Esophagus squamous epithelium (tissue), 5 donors: ENCODE results near the gene WDFY1. TPM values are rescaled to one million over a fixed set of nuclear protein-coding genes. Genes with fewer than 3 reads are reported as not detected.

Source experiments
- DNase-seq: peaks from one replicate; lab custom pipeline; 2025; lab: John Stamatoyannopoulos, UW
- H3K27ac ChIP-seq, 4 donors: fragments of 200-600 bp; sonication (generic); one replicate each; pipeline ENCODE4 v1.5.1; 2016 to 2019; ENCODE audit warnings: mild to moderate bottlenecking in 1 of 4
- H3K27me3 ChIP-seq, 4 donors: fragments of 200-600 bp; sonication (generic); 1 replicate in 3 of 4; 2 replicates in 1 of 4; pipeline versions ENCODE4 v1.5.1 to v1.6.0; 2017 to 2021; ENCODE audit warnings: antibody characterized with exemption in 1 of 4
- H3K36me3 ChIP-seq, 3 donors: fragments of 200-600 bp; sonication (generic); one replicate each; pipeline ENCODE4 v1.5.1; 2016 to 2019
- H3K4me1 ChIP-seq, 3 donors: fragments of 200-600 bp; sonication (generic); one replicate each; pipeline ENCODE4 v1.5.1; 2017 to 2019
- H3K4me3 ChIP-seq, 4 donors: fragments of 200-600 bp; sonication (generic); 1 replicate in 3 of 4; 2 replicates in 1 of 4; pipeline ENCODE4 v1.5.1; 2016 to 2019; ENCODE audit warnings: mild to moderate bottlenecking in 2 of 4, moderate library complexity in 1 of 4
- H3K9me3 ChIP-seq, 3 donors: fragments of 200-600 bp; sonication (generic); one replicate each; pipeline ENCODE4 v1.5.1; 2016 to 2019
- POLR2A ChIP-seq, 4 donors: fragments of 450-650 bp; IDR thresholded peaks; one replicate each; pipeline ENCODE4 v1.6.1; 2017; ENCODE audit warnings: antibody characterized with exemption in 4 of 4, mild to moderate bottlenecking in 4 of 4, moderate library complexity in 3 of 4
- WGBS, 2 donors: methylation state at CpG; one replicate each; pipeline ENCODE4 v1.1.5; 2018; 5-methylcytosine and 5-hydroxymethylcytosine counted together
- intact Hi-C: fragments of 100-400 bp; cut with DNase I; formaldehyde crosslinking; loops from one replicate; pipeline ENCODE4 v1.15.0; 2022
- total RNA-seq, 4 donors: library from RNA; depleted of rRNA; stranded (reverse); fragments of >200 nt; gene quantifications; one replicate each; pipeline ENCODE4 v1.1.0, GENCODE V29; 2016
- TF ChIP-seq, protein P1 (sequence below), 6 experiments: fragments of 450-650 bp in 4 of 6; fragments of 200-600 bp in 2 of 6; sonication (generic) in 2 of 6; IDR thresholded peaks; one replicate each; pipeline ENCODE4 v1.5.1; 2016 to 2019; ENCODE audit warnings: antibody characterized with exemption in 6 of 6, mild to moderate bottlenecking in 4 of 6, moderate library complexity in 4 of 6
- donor health status: DM: yes; HTN: yes; CAD: no.

Gene WDFY1
- total RNA-seq, 4 donors from 2014 or later: 13.8 to 36.4 (median 21.3) TPM

DNA sequence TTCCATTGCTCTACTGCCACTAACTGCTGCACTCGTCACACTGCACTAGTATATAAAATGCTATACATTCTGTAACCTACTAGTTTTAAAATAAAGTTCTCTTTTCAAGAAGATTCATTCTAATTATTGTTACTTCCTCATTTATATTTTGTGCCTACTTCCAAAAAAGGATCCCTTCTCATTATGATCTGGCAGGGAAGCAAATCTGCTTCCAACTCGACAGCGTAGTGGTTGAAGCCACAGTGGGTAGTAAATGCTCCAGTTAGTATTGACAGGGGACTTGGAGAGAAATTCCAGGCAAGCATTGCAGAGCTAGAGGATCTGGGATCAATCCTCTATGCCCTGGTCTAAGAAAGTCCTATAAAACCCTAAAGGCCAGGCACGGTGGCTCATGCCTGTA is 54.4 kb downstream of the WDFY1 start:
- H3K36me3 ChIP-seq: peaks cover 3 to 72% (median 10%) of the 10 kb centered on the region in 3 donors
- TF ChIP-seq POLR2A (IDR thresholded peaks at IDR 0.05): no peak
- TF ChIP-seq, protein P1, sequence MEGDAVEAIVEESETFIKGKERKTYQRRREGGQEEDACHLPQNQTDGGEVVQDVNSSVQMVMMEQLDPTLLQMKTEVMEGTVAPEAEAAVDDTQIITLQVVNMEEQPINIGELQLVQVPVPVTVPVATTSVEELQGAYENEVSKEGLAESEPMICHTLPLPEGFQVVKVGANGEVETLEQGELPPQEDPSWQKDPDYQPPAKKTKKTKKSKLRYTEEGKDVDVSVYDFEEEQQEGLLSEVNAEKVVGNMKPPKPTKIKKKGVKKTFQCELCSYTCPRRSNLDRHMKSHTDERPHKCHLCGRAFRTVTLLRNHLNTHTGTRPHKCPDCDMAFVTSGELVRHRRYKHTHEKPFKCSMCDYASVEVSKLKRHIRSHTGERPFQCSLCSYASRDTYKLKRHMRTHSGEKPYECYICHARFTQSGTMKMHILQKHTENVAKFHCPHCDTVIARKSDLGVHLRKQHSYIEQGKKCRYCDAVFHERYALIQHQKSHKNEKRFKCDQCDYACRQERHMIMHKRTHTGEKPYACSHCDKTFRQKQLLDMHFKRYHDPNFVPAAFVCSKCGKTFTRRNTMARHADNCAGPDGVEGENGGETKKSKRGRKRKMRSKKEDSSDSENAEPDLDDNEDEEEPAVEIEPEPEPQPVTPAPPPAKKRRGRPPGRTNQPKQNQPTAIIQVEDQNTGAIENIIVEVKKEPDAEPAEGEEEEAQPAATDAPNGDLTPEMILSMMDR (IDR thresholded peaks at IDR 0.05): no peak
- DNase-seq: no peak
- H3K4me3 ChIP-seq: no peak overlapping the region
- H3K4me1 ChIP-seq: peaks cover 0 to 15% (median 0%) of the 10 kb centered on the region in 3 donors
- no peaks in the 10 kb centered on the region for H3K27me3 ChIP-seq
- intact Hi-C loops: no loop called here
- 41 to 65% methylated on average over 4 of the region's 4 CpGs for WGBS, 2 donors
- H3K27ac ChIP-seq: no peak overlapping the region
- H3K9me3 ChIP-seq: no peaks in the 10 kb centered on the region

DNA sequence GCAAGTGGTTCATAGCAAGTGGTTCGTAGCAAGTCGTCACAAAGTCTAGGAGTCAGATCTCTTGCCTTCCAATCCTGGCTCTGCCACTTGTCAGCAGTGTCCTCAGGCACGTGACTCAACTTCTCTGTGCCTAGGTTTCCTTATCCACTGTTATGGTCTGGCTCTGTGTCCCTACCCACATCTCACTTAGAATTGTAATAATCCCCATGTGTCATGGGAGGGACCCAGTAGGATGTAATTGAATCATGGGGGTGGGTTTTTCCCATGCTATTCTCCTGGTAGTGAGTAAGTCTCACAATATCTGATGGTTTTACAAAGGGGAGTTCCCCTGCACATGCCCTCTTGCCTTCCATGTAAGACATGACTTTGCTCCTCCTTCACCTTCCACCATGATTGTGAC is 55.9 kb downstream of the WDFY1 start:
- intact Hi-C loops: no loop called here
- Histone ChIP-seq H3K4me1 (peaks cover 0 to 15% (median 0%) of the 10 kb centered on the region in 3 donors), H3K4me3 (no peak overlapping the region), H3K9me3 (no peaks in the 10 kb centered on the region), H3K36me3 (peaks cover 3 to 72% (median 10%) of the 10 kb centered on the region in 3 donors), H3K27me3 (no peaks in the 10 kb centered on the region), H3K27ac (no peak overlapping the region)
- 72 to 90% methylated on average over 3 of the region's 3 CpGs for WGBS, 2 donors
- TF ChIP-seq, protein P1 (IDR thresholded peaks at IDR 0.05): no peak
- TF ChIP-seq POLR2A (IDR thresholded peaks at IDR 0.05): no peak
- no peak for DNase-seq

DNA sequence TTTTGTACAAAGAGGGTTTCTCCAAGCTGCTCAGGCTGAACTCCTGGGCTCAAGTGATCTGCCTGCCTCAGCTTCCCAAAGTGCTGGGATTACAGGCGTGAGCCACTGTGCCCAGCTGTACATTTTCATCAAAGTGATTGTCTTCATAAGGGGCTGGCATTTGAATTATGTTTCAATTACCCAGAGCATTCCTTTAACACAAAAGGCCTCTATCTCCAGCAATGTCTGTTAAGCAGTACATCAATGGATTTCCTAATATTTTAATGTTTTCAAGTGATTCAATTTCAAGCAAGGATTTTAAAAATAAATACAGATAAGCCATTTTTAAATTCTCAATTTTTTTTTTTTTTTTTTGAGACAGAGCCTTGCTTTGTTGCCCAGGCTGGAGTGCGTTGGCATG is 56.9 kb downstream of the WDFY1 start:
- WGBS, 2 donors: 83 to 100% methylated on average over 2 of the region's 2 CpGs
- DNase-seq: no peak
- no peaks in the 10 kb centered on the region for H3K9me3 ChIP-seq
- H3K36me3 ChIP-seq: peaks cover 0 to 72% (median 5%) of the 10 kb centered on the region in 3 donors
- H3K4me3 ChIP-seq: no peak overlapping the region
- peaks cover 0 to 15% (median 0%) of the 10 kb centered on the region in 3 donors for H3K4me1 ChIP-seq
- no peak for TF ChIP-seq POLR2A (IDR thresholded peaks at IDR 0.05)
- TF ChIP-seq, protein P1 (IDR thresholded peaks at IDR 0.05): no peak
- H3K27me3 ChIP-seq: no peaks in the 10 kb centered on the region
- intact Hi-C loops: no loop called here
- no peak overlapping the region for H3K27ac ChIP-seq

DNA sequence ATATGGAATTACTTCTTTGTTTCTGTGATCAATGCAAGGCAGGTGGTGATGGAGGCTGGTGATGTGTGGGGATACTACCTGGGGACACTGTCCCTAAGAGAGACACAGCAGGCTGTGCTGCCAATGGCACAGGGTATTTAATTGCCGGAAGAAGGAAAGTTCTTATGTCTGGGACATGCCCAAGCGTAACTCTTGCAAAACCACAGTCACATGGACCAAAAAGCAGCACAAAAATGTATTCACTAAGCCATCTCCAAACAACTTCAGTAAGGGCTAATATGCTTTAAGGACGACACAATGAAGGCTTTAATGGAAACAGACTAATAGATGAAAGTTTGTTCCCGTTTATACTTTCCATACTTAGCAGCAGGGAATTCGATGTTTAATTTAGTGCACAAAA is 58.0 kb downstream of the WDFY1 start:
- no peak for DNase-seq
- Histone ChIP-seq H3K36me3 (peaks cover 0 to 72% (median 0%) of the 10 kb centered on the region in 3 donors), H3K4me3 (no peak overlapping the region)

DNA sequence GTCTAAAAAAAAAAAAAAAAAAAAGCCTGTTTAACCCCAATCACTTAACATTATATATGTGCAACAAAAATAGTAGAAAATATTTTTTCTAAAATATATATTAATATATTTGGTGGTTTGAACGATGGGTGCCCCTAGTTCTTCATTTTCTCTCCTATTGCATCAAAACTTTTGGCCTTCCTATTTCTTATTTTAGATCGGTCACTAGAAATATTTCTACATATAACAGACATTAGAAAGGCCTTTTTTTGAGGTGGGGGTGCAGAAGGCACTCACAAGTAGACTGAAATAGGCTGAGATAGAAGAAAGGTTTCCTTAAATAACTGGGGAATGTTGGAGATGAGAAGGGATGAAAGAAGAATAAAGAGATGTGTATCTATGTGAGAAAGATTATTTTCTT is 58.4 kb downstream of the WDFY1 start:
- Histone ChIP-seq H3K27ac (peak overlapping the region in 1 of 4 donors; percentile 12), H3K4me3 (no peak overlapping the region), H3K27me3 (no peaks in the 10 kb centered on the region), H3K9me3 (no peaks in the 10 kb centered on the region), H3K36me3 (peaks cover 0 to 75% (median 0%) of the 10 kb centered on the region in 3 donors), H3K4me1 (peaks cover 0 to 15% (median 0%) of the 10 kb centered on the region in 3 donors)
- DNase-seq: no peak
- no peak for TF ChIP-seq POLR2A (IDR thresholded peaks at IDR 0.05)
- TF ChIP-seq, protein P1 (IDR thresholded peaks at IDR 0.05): no peak
- intact Hi-C loops: no loop called here
- 0% methylated on average over 2 of the region's 2 CpGs for WGBS, 2 donors

More for the DNA sequence above, 58.0 kb downstream of the WDFY1 start:
- no peaks in the 10 kb centered on the region for H3K9me3 ChIP-seq
- intact Hi-C loops: no loop called here
- 28 to 43% methylated on average over 5 of the region's 5 CpGs for WGBS, 2 donors
- peak overlapping the region in 1 of 4 donors; percentile 12 for H3K27ac ChIP-seq
- TF ChIP-seq, protein P1 (IDR thresholded peaks at IDR 0.05): no peak
- no peak for TF ChIP-seq POLR2A (IDR thresholded peaks at IDR 0.05)
- no peaks in the 10 kb centered on the region for H3K27me3 ChIP-seq
- peaks cover 0 to 15% (median 0%) of the 10 kb centered on the region in 3 donors for H3K4me1 ChIP-seq
